Measurements from ENCODE around the gene CPSF7. TPM values are rescaled to one million over a fixed set of nuclear protein-coding genes. Genes with fewer than 3 reads are reported as not detected.

The CPSF7 gene
- total RNA-seq, 4 donors from 2014 or later, result 58.8 to 95.1 (median 72.8) TPM

DNA sequence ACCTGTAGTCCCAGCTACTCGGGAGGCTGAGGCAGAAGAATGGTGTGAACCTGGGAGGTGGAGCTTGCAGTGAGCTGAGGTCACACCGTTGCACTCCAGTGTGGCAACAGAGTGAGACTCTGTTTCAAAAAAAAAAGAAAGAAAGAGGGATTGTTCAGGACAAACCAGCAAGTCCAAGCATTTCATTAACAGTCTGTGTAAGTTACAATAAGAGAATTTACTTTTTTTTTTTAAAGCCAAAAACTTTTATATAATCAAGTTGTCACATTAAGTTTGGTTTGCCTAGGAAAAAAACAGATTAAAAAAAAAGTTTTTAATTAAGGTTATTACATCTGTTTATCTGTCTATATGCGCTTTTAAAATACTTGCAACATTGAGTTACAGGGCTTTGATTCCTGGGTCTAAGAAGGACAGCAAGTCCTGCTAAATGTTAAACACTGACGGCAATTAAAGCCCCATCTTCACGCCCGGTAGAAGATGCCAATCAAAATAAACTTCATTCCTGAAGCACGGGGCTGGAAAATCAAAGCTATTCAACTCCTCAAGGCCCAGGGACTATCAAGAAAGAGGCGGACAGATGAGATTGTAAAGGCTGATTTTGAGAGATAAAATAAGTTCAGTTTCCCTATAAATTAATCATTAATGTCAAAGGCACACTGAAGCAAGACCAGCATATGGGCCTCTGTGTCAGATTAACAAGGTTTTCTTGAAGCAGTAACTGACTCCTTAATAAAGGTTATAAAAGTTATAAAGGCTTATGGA lies 56.9 kb downstream of the CPSF7 start:
- 85 to 87% methylated on average over 8 of the region's 8 CpGs for WGBS, 2 donors
- no peaks in the 10 kb centered on the region for H3K9me3 ChIP-seq
- H3K27ac ChIP-seq, result no peak overlapping the region
- TF ChIP-seq, protein P1, sequence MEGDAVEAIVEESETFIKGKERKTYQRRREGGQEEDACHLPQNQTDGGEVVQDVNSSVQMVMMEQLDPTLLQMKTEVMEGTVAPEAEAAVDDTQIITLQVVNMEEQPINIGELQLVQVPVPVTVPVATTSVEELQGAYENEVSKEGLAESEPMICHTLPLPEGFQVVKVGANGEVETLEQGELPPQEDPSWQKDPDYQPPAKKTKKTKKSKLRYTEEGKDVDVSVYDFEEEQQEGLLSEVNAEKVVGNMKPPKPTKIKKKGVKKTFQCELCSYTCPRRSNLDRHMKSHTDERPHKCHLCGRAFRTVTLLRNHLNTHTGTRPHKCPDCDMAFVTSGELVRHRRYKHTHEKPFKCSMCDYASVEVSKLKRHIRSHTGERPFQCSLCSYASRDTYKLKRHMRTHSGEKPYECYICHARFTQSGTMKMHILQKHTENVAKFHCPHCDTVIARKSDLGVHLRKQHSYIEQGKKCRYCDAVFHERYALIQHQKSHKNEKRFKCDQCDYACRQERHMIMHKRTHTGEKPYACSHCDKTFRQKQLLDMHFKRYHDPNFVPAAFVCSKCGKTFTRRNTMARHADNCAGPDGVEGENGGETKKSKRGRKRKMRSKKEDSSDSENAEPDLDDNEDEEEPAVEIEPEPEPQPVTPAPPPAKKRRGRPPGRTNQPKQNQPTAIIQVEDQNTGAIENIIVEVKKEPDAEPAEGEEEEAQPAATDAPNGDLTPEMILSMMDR (IDR thresholded peaks at IDR 0.05), result no peak
- TF ChIP-seq POLR2A (IDR thresholded peaks at IDR 0.05), result no peak
- no peaks in the 10 kb centered on the region for H3K4me1 ChIP-seq
- H3K27me3 ChIP-seq, result no peaks in the 10 kb centered on the region
- no peak overlapping the region for H3K4me3 ChIP-seq (replicated peaks in 1 of 3)
- intact Hi-C loops (cut with DNase I), result loop anchor here (10.0 kb wide), 1 partner anchor 118 kb away; no protein-coding TSS in a partner anchor
- peaks cover 18 to 22% of the 10 kb centered on the region in 2 donors for H3K36me3 ChIP-seq
- no peak for DNase-seq

DNA sequence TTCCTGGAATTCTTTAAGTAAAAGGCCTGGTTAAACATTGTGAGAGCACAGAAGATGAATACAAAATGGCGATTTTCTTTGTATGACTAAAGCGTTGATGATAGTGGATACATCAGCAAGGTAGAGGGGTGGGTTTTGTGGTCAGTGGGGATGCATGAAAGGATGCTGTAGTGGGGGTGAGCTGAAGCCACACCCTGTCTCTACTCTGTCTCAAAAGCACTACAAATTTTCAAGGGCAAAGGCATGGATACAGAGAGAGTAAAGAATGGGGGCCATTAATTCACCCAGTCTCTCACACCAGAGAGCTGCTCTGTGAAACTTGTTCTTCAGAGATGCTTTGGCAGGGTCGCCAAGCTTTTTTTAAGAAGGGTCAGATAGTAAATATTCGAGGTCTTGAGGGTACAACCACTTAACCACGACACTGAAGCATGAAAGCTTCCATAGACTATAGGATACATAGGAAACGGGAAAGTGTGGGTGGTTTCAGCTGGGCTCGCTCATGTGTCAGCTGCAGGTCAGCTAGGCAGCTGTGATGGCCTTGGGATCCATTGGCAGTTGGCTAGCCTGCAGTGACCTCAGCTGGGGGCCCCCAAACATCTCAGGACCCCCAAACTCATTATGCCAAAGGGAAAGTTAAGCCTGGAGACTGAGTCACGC lies 59.3 kb downstream of the CPSF7 start:
- H3K4me3 ChIP-seq (replicated peaks in 1 of 3), result no peak overlapping the region
- no peak for DNase-seq
- TF ChIP-seq POLR2A (IDR thresholded peaks at IDR 0.05), result no peak
- TF ChIP-seq, protein P1 (IDR thresholded peaks at IDR 0.05), result no peak
- intact Hi-C loops (cut with DNase I), result loop anchor here (10.0 kb wide), 1 partner anchor 116 kb away; no protein-coding TSS in a partner anchor
- H3K36me3 ChIP-seq, result peaks cover 31 to 46% of the 10 kb centered on the region in 2 donors
- no peaks in the 10 kb centered on the region for H3K9me3 ChIP-seq
- H3K4me1 ChIP-seq, result no peaks in the 10 kb centered on the region
- WGBS, 2 donors, result 85 to 90% methylated on average over 8 of the region's 8 CpGs
- H3K27me3 ChIP-seq, result no peaks in the 10 kb centered on the region
- H3K27ac ChIP-seq, result no peak overlapping the region

DNA sequence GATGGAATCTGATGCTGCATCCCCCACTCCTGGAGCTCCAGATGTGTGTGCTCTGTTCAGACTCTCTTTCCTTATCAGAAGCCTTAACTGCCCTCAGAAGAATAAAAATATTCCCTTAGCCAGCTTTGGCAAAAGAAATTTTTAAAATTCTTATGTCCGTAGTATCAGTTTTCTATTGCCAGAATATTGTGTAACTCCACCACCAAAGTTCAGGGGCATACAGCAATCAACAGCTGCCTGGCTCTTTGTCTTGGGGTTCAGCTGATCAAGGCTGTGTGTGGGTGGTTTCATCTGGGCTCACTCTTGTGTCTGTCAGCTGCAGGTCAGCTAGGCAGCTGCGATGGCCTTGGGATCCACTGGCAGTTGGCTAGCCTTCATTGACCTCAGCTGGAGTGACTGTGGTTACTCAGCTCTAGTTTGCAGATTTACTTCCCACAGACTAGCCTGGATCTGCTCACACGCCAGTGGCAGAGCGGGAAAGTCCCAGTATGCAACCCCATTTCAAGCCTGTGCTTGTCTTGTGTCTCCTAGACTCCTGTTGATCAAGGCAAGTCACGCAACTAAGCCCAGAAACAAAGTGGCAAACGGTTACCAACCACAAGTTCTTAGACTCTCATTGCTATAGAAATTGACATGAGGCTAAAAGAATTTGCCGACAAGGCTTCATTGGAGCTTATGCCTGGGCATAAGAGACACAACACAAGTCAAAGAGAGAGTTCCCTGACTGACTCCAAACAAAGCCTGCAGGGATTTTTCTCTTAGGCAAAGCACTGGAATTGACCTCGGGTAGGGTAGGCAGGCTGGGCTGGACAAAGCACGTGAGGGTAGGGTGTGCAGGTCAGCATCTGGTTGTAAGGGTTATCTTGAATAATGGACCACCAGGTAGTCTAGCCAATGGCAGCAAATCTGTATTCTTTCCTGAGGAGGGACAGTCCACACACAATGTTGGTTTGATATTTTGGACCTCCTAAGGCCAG lies 60.1 kb downstream of the CPSF7 start:
- no peaks in the 10 kb centered on the region for H3K9me3 ChIP-seq
- DNase-seq, result peak; percentile 20
- H3K27ac ChIP-seq, result no peak overlapping the region
- 90 to 93% methylated on average over 9 of the region's 9 CpGs for WGBS, 2 donors
- no peak overlapping the region for H3K4me3 ChIP-seq (replicated peaks in 1 of 3)
- H3K4me1 ChIP-seq, result no peaks in the 10 kb centered on the region
- intact Hi-C loops (cut with DNase I), result loop anchor here (10.0 kb wide), 1 partner anchor 115 kb away; no protein-coding TSS in a partner anchor
- peaks cover 35 to 49% of the 10 kb centered on the region in 2 donors for H3K36me3 ChIP-seq
- H3K27me3 ChIP-seq, result no peaks in the 10 kb centered on the region
- TF ChIP-seq, protein P1 (IDR thresholded peaks at IDR 0.05), result no peak
- TF ChIP-seq POLR2A (IDR thresholded peaks at IDR 0.05), result no peak

DNA sequence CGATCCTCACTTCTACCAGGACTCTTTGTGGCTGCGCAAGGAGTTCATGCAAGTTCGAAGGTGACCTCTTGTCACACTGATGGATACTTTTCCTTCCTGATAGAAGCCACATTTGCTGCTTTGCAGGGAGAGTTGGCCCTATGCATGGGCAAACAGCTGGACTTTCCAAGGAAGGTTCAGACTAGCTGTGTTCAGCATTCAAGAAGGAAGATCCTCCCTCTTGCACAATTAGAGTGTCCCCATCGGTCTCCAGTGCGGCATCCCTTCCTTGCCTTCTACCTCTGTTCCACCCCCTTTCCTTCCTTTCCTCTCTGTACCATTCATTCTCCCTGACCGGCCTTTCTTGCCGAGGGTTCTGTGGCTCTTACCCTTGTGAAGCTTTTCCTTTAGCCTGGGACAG lies 61.1 kb downstream of the CPSF7 start:
- intact Hi-C loops (cut with DNase I), result no loop called here
- H3K36me3 ChIP-seq, result peaks cover 35 to 56% of the 10 kb centered on the region in 2 donors
- WGBS, 2 donors, result 94 to 95% methylated on average over 7 of the region's 7 CpGs
- no peak for TF ChIP-seq POLR2A (IDR thresholded peaks at IDR 0.05)
- TF ChIP-seq, protein P1 (IDR thresholded peaks at IDR 0.05), result no peak
- no peaks in the 10 kb centered on the region for H3K4me1 ChIP-seq
- no peaks in the 10 kb centered on the region for H3K27me3 ChIP-seq
- H3K4me3 ChIP-seq (replicated peaks in 1 of 3), result no peak overlapping the region
- DNase-seq, result no peak
- no peak overlapping the region for H3K27ac ChIP-seq
- no peaks in the 10 kb centered on the region for H3K9me3 ChIP-seq

Measured in thyroid gland (tissue), 4 donors.